H1 (cell line): Measurements from ENCODE around the gene JADE1. TPM values are rescaled to one million over a fixed set of nuclear protein-coding genes. Genes with fewer than 3 reads are reported as not detected.

Source experiments
- CTCF ChIA-PET: fragments of 300-600 bp; sonication (Branson Sonifier 250); formaldehyde crosslinking; loops from one replicate; lab custom pipeline; 2021; ENCODE audit not compliant: partially characterized antibody; lab: Charles Lee
- POLR2A ChIA-PET: fragments of 300-600 bp; sonication (Branson Sonifier 250); formaldehyde crosslinking; loops from one replicate; lab custom pipeline; 2021; ENCODE audit warnings: inconsistent platforms; ENCODE audit not compliant: partially characterized antibody; lab: Charles Lee
- DNase-seq, 2 experiments: peaks; one replicate each; pipeline versions ENCODE4 v3.0.0 to v3.0.0-alpha.2; 2010 to 2022; ENCODE audit warnings: low spot score in 2 of 2, low read depth in 1 of 2, mixed read lengths in 1 of 2
- FAIRE-seq: peaks from 2 replicates; lab custom pipeline; 2011; peaks lifted over from hg19 to GRCh38; lab: Jason Lieb, UNC
- H2AFZ ChIP-seq: 2 replicates; pipeline ENCODE4 v1.8.1; 2012; ENCODE audit warnings: low read length, inconsistent platforms
- H2AK5ac ChIP-seq: 2 replicates; pipeline ENCODE4 v1.6.1; 2013; ENCODE audit warnings: low read depth, low read length
- H2BK120ac ChIP-seq: replicated peaks from 2 replicates; pipeline ENCODE3; 2013; ENCODE audit warnings: low read depth, low read length, inconsistent platforms
- H2BK12ac ChIP-seq: 2 replicates; pipeline ENCODE4 v1.6.1; 2013; ENCODE audit warnings: low read depth, low read length
- H2BK15ac ChIP-seq: 2 replicates; pipeline ENCODE4 v1.6.1; 2013; ENCODE audit warnings: low read length
- H2BK20ac ChIP-seq: 2 replicates; pipeline ENCODE4 v1.6.1; 2013; ENCODE audit warnings: low read length
- H2BK5ac ChIP-seq: 2 replicates; pipeline ENCODE4 v1.6.1; 2013; ENCODE audit warnings: low read depth, low read length
- H3K14ac ChIP-seq: 2 replicates; pipeline ENCODE4 v1.6.1; 2013; ENCODE audit warnings: inconsistent platforms; ENCODE audit not compliant: insufficient read length
- H3K18ac ChIP-seq: 2 replicates; pipeline ENCODE4 v1.6.1; 2013; ENCODE audit warnings: low read length; ENCODE audit errors: extremely low read depth
- H3K23ac ChIP-seq: 2 replicates; pipeline ENCODE4 v1.6.1; 2013; ENCODE audit warnings: inconsistent platforms; ENCODE audit not compliant: insufficient read length
- H3K23me2 ChIP-seq: 2 replicates; pipeline ENCODE4 v1.6.1; 2013; ENCODE audit warnings: low read depth, low read length
- H3K27ac ChIP-seq: 2 replicates; pipeline ENCODE4 v1.6.1; 2011; ENCODE audit warnings: low read depth, low read length, inconsistent platforms
- H3K27me3 ChIP-seq, 4 experiments: replicated peaks in 1 of 4; 1 replicate in 1 of 4; 2 replicates in 3 of 4; pipeline versions ENCODE4 v1.6.1 to v1.8.1; 2011 to 2013; ENCODE audit warnings: low read length in 3 of 4, mild to moderate bottlenecking in 3 of 4, inconsistent platforms in 2 of 4, mixed read lengths in 2 of 4, moderate library complexity in 1 of 4; ENCODE audit not compliant: control insufficient read depth in 3 of 4, insufficient read depth in 3 of 4; ENCODE audit errors: extremely low read depth in 1 of 4
- H3K36me3 ChIP-seq, 4 experiments: 2 replicates each; pipeline versions ENCODE4 v1.6.1 to v1.8.1; 2011 to 2013; ENCODE audit warnings: mild to moderate bottlenecking in 4 of 4, low read length in 3 of 4, moderate library complexity in 2 of 4, control low read depth in 1 of 4, inconsistent platforms in 1 of 4; ENCODE audit not compliant: insufficient read depth in 4 of 4, control insufficient read depth in 2 of 4
- H3K4ac ChIP-seq: replicated peaks from 2 replicates; pipeline ENCODE3; 2013; ENCODE audit warnings: low read length, low read depth, mixed read lengths, inconsistent platforms; ENCODE audit not compliant: insufficient read length
- H3K4me1 ChIP-seq, 4 experiments: replicated peaks in 1 of 4; 1 replicate in 1 of 4; 2 replicates in 3 of 4; pipeline versions ENCODE4 v1.6.1 to v1.8.1; 2011 to 2013; ENCODE audit warnings: low read length in 3 of 4, inconsistent platforms in 2 of 4, mixed read lengths in 1 of 4; ENCODE audit not compliant: insufficient read depth in 4 of 4, control insufficient read depth in 3 of 4
- H3K4me2 ChIP-seq, 2 experiments: 2 replicates each; pipeline versions ENCODE4 v1.6.1 to v1.8.1; 2011 to 2013; ENCODE audit warnings: low read depth in 2 of 2, low read length in 2 of 2, control low read depth in 1 of 2, inconsistent platforms in 1 of 2, mild to moderate bottlenecking in 1 of 2; ENCODE audit not compliant: insufficient read depth in 1 of 2
- H3K4me3 ChIP-seq, 4 experiments: fragments of 200-600, 300-600 bp in 1 of 4; sonication (generic), shearing (Covaris generic), sonication (Bioruptor Twin) in 1 of 4; 2 replicates each; pipeline versions ENCODE4 v1.5.1 to v1.8.1; 2011 to 2016; ENCODE audit warnings: low read length in 4 of 4, low read depth in 3 of 4, control low read depth in 2 of 4, inconsistent platforms in 2 of 4, mild to moderate bottlenecking in 2 of 4, mixed read lengths in 1 of 4, moderate library complexity in 1 of 4; ENCODE audit not compliant: insufficient read depth in 2 of 4; ENCODE audit errors: extremely low read depth in 1 of 4
- H3K56ac ChIP-seq: replicated peaks from 2 replicates; pipeline ENCODE3; 2013; ENCODE audit warnings: low read depth, mild to moderate bottlenecking, mixed read lengths, low read length, inconsistent platforms; ENCODE audit not compliant: insufficient read length
- H3K79me1 ChIP-seq: 2 replicates; pipeline ENCODE4 v1.6.1; 2013; ENCODE audit warnings: low read depth, low read length, control low read depth
- H3K79me2 ChIP-seq, 2 experiments: 2 replicates each; pipeline versions ENCODE4 v1.6.1 to v1.8.1; 2012 to 2013; ENCODE audit warnings: low read length in 2 of 2, mild to moderate bottlenecking in 2 of 2, inconsistent platforms in 1 of 2; ENCODE audit not compliant: insufficient read depth in 2 of 2, control insufficient read depth in 1 of 2
- H3K9ac ChIP-seq, 4 experiments: replicated peaks in 1 of 4; 1 replicate in 1 of 4; 2 replicates in 3 of 4; pipeline versions ENCODE4 v1.6.1 to v1.8.1; 2011 to 2013; ENCODE audit warnings: low read depth in 3 of 4, low read length in 3 of 4, control low read depth in 2 of 4, mild to moderate bottlenecking in 2 of 4, moderate library complexity in 2 of 4, inconsistent platforms in 1 of 4; ENCODE audit errors: extremely low read depth in 1 of 4
- H3K9me3 ChIP-seq, 2 experiments: 2 replicates each; pipeline versions ENCODE4 v1.6.1 to v1.8.1; 2012 to 2013; ENCODE audit warnings: mild to moderate bottlenecking in 2 of 2, moderate library complexity in 2 of 2, control low read depth in 1 of 2, inconsistent platforms in 1 of 2, low read depth in 1 of 2, low read length in 1 of 2, mixed read lengths in 1 of 2; ENCODE audit not compliant: insufficient read depth in 2 of 2
- H4K20me1 ChIP-seq, 2 experiments: replicated peaks in 1 of 2; 2 replicates each; pipeline versions ENCODE3 to v1.8.1; 2011 to 2013; ENCODE audit warnings: inconsistent platforms in 2 of 2, low read length in 2 of 2, mild to moderate bottlenecking in 1 of 2; ENCODE audit not compliant: insufficient read depth in 2 of 2, control insufficient read depth in 1 of 2
- H4K5ac ChIP-seq: 2 replicates; pipeline ENCODE4 v1.6.1; 2013; ENCODE audit warnings: low read length, low read depth, mixed read lengths, inconsistent platforms; ENCODE audit not compliant: insufficient read length
- H4K8ac ChIP-seq: 2 replicates; pipeline ENCODE4 v1.8.0; 2013; ENCODE audit warnings: mild to moderate bottlenecking, moderate library complexity, low read length, inconsistent platforms; ENCODE audit not compliant: insufficient read depth; ENCODE audit errors: extremely low read depth
- H4K91ac ChIP-seq: replicated peaks from 2 replicates; pipeline ENCODE3; 2013; ENCODE audit warnings: low read length, mixed read lengths, inconsistent platforms; ENCODE audit not compliant: insufficient read length
- BACH1 ChIP-seq: IDR thresholded peaks from 2 replicates; pipeline ENCODE4 v1.6.1; 2012; ENCODE audit warnings: low read length, improper control_type of control experiment
- HDAC2 ChIP-seq, 2 experiments: fragments of 300-600 bp in 1 of 2; sonication (generic) in 1 of 2; IDR thresholded peaks; 2 replicates each; pipeline ENCODE4 v1.6.1; 2011 to 2012; ENCODE audit warnings: low read depth in 2 of 2, low read length in 2 of 2, mild to moderate bottlenecking in 2 of 2, moderate library complexity in 2 of 2, borderline replicate concordance in 1 of 2, inconsistent platforms in 1 of 2
- WGBS, 2 experiments: shearing (Covaris generic) in 1 of 2; methylation state at CpG; one replicate each; pipeline versions ENCODE4 v1.1.6 to v1.1.7; 2013 to 2015; ENCODE audit warnings: low lambda C conversion rate in 2 of 2, mixed read lengths in 2 of 2, inconsistent platforms in 1 of 2, low coverage in 1 of 2, missing lambda C conversion rate in 1 of 2; ENCODE audit not compliant: insufficient replicate concordance in 2 of 2, insufficient coverage in 1 of 2, insufficient read length in 1 of 2; ENCODE audit errors: extremely low coverage in 1 of 2, missing lambda C conversion rate in 1 of 2; 5-methylcytosine and 5-hydroxymethylcytosine counted together
- polyA plus RNA-seq, 7 experiments: library from polyadenylated mRNA; depleted of rRNA in 3 of 7; stranded (reverse) in 5 of 7; unstranded in 2 of 7; fragments of >200 nt in 5 of 7; fragments of 200-250 nt in 2 of 7; gene quantifications; 1 replicate in 5 of 7; 2 replicates in 1 of 7; 4 replicates in 1 of 7; pipeline versions ENCODE4 v1.2.1 to v1.2.3, GENCODE V29; 2011 to 2013; ENCODE audit warnings: missing spikeins in 2 of 7, mixed read lengths in 2 of 7
- total RNA-seq: library from RNA; stranded (reverse); fragmentation: NEBNext Ultra II Directional; extraction: Animal tissue kit (Norgen Biotek cat#: 25700); gene quantifications from 2 replicates; pipeline ENCODE4 v1.2.1, GENCODE V29; 2021

Gene JADE1
- total and polyA plus RNA-seq, 2 of the 8 experiments (the other 6 are each of a cell fraction or from before 2014, with no cell fraction given): 37.7 to 213 TPM

GRCh38 chr4:128802680-128803628, 6.5 kb upstream of the JADE1 start:
- no peaks in the 10 kb centered on the region for H3K9me3 ChIP-seq
- peak overlapping the region; percentile 96; the same call in 1 of the 2 replicates for H2BK20ac ChIP-seq
- peak overlapping the region; percentile 90 for H4K5ac ChIP-seq
- no peak overlapping the region; the same call in 1 of the 2 replicates for H2BK15ac ChIP-seq
- no peaks in the 10 kb centered on the region for H3K79me1 ChIP-seq
- no peaks in the 10 kb centered on the region for H3K36me3 ChIP-seq
- FAIRE-seq (peak; percentile 89), DNase-seq (peak in 1 of 2 experiments; percentile 69)
- H3K4ac ChIP-seq: peak overlapping the region; percentile 97
- no peak overlapping the region for H3K23ac ChIP-seq
- POLR2A ChIA-PET: interaction anchor here (0.8 to 4.5 kb wide), 7 partner anchors 10 to 224 kb away, joined by 3 to 38 read pairs (median 4); no protein-coding TSS in a partner anchor
- H2AK5ac ChIP-seq: peak overlapping the region; percentile 93
- no peak overlapping the region; a peak in 2 of 7 replicates for H3K9ac ChIP-seq
- peak overlapping the region; percentile 84 for H3K27ac ChIP-seq
- H3K18ac ChIP-seq: peak overlapping the region; percentile 98
- H3K79me2 ChIP-seq: no peaks in the 10 kb centered on the region
- H2BK120ac ChIP-seq: peak overlapping the region; percentile 81
- peaks cover 13 to 34% (median 29%) of the 10 kb centered on the region in 4 experiments for H3K4me1 ChIP-seq
- CTCF ChIA-PET: interaction anchor here (0.6 to 4.0 kb wide), 9 partner anchors 15 to 237 kb away, joined by 3 to 21 read pairs (median 4); no protein-coding TSS in a partner anchor
- H2AFZ ChIP-seq: no peak overlapping the region
- peak overlapping the region; percentile 69 for H2BK12ac ChIP-seq
- H3K23me2 ChIP-seq: no peaks in the 10 kb centered on the region; the same call in 1 of the 2 replicates
- 14% methylated on average over 9 of the region's 9 CpGs; no CpG with 5 or more reads in 1 of the 2 experiments for WGBS, 2 experiments
- H3K4me3 ChIP-seq: peak overlapping the region in 1 of 4 experiments; percentile 20; a peak in 1 of 8 replicates
- H3K27me3 ChIP-seq: no peaks in the 10 kb centered on the region
- H2BK5ac ChIP-seq: peak overlapping the region; percentile 98
- H3K4me2 ChIP-seq: peak overlapping the region; percentile 55 to 58
- no peaks in the 10 kb centered on the region for H4K20me1 ChIP-seq
- H3K56ac ChIP-seq: peak overlapping the region; percentile 71
- peak overlapping the region; percentile 9 for H3K14ac ChIP-seq
- peak overlapping the region; percentile 47; the same call in 1 of the 2 replicates for H4K8ac ChIP-seq
- H4K91ac ChIP-seq: peak overlapping the region; percentile 99
- peak; percentile 19 to 60; a peak in 1 of 4 replicates for TF ChIP-seq HDAC2 (IDR thresholded peaks at IDR 0.05; ENCODE audit: borderline replicate concordance in 1 of 2, low read depth in 2 of 2, low read length in 2 of 2)
- no peak for TF ChIP-seq BACH1
